Activated T-cell treated with anti-CD3 and anti-CD28 coated beads, Interleukin-2, amount 50 U/mL, for 72 hours (primary cell): ENCODE measurements around the gene TREH. TPM values are rescaled to one million over a fixed set of nuclear protein-coding genes. Genes with fewer than 3 reads are reported as not detected.
"Not testable (repeated sequence)": the region's sequence is repeated elsewhere in the genome, so short reads cannot be mapped to it uniquely, and the experiment has no call there.

Experiments used
- ATAC-seq, 2 donors: fragments of 150-1000 bp; cut with Tn5 transposase; replicated peaks in 1 of 2; 2 replicates each; pipeline ENCODE4 v1.10.0; 2021; ENCODE audit warnings: moderate library complexity in 2 of 2, mild to moderate bottlenecking in 1 of 2
- DNase-seq, 2 donors: peaks; one replicate each; pipeline ENCODE4 v3.0.0; 2021 to 2022; ENCODE audit warnings: mixed read lengths in 1 of 2
- H3K27ac Mint-ChIP-seq: one replicate; pipeline ENCODE4 v1.8.0; 2022; ENCODE audit warnings: mild to moderate bottlenecking, moderate library complexity, mixed read lengths
- H3K27me3 Mint-ChIP-seq: one replicate; pipeline ENCODE4 v1.8.0; 2022; ENCODE audit warnings: low read depth, mixed read lengths
- H3K36me3 Mint-ChIP-seq, 2 donors: one replicate each; pipeline ENCODE4 v1.8.0; 2022; ENCODE audit warnings: mixed read lengths in 2 of 2, mild to moderate bottlenecking in 1 of 2; ENCODE audit not compliant: insufficient read depth in 2 of 2
- H3K4me1 Mint-ChIP-seq: one replicate; pipeline ENCODE4 v1.8.0; 2022; ENCODE audit warnings: low read depth, mixed read lengths
- H3K4me3 Mint-ChIP-seq, 2 donors: one replicate each; pipeline ENCODE4 v1.8.0; 2022; ENCODE audit warnings: mild to moderate bottlenecking in 2 of 2, mixed read lengths in 2 of 2, moderate library complexity in 2 of 2
- H3K9me3 Mint-ChIP-seq, 2 donors: one replicate each; pipeline ENCODE4 v1.8.0; 2022; ENCODE audit warnings: mixed read lengths in 2 of 2
- total RNA-seq, 2 donors: library from RNA; stranded (reverse); gene quantifications; one replicate each; pipeline ENCODE4 v1.2.3, GENCODE V29; 2022

TREH gene
- total RNA-seq, 2 donors from 2014 or later: not detected

- not testable (repeated sequence) for DNase-seq, H3K36me3 Mint-ChIP-seq, H3K9me3 Mint-ChIP-seq, ATAC-seq, H3K27ac Mint-ChIP-seq
- peaks cover 26% of the 10 kb centered on the region for H3K27me3 Mint-ChIP-seq
- peak overlapping the region; percentile 56 to 64 for H3K4me3 Mint-ChIP-seq
- peaks cover 24% of the 10 kb centered on the region for H3K4me1 Mint-ChIP-seq
These were observed 68.0 kb downstream of the TREH start for GRCh38 chr11:118611433-118611795.

GRCh38 chr11:118610773-118611432, 68.5 kb downstream of the TREH start:
- no peak overlapping the region for H3K27ac Mint-ChIP-seq
- H3K9me3 Mint-ChIP-seq: no peaks in the 10 kb centered on the region
- peak overlapping the region; percentile 69 to 85 for H3K4me3 Mint-ChIP-seq

GRCh38 chr11:118610225-118610772, 69.2 kb downstream of the TREH start:
- Mint-ChIP-seq H3K36me3 (peaks cover 0 to 5% of the 10 kb centered on the region in 2 donors), H3K9me3 (no peaks in the 10 kb centered on the region), H3K27ac (no peak overlapping the region), H3K4me1 (peaks cover 24% of the 10 kb centered on the region), H3K27me3 (peaks cover 26% of the 10 kb centered on the region), H3K4me3 (peak overlapping the region; percentile 69 to 85)
- DNase-seq (peak; percentile 12 to 41), ATAC-seq (peak; percentile 0 to 3)

More at GRCh38 chr11:118610773-118611432, 68.5 kb downstream of the TREH start:
- peaks cover 0 to 5% of the 10 kb centered on the region in 2 donors for H3K36me3 Mint-ChIP-seq
- H3K4me1 Mint-ChIP-seq: peaks cover 24% of the 10 kb centered on the region
- peaks cover 26% of the 10 kb centered on the region for H3K27me3 Mint-ChIP-seq
- DNase-seq: peak; percentile 87 to 93
- peak; percentile 66 to 73 for ATAC-seq

GRCh38 chr11:118609380-118610224, 69.8 kb downstream of the TREH start:
- peaks cover 26% of the 10 kb centered on the region for H3K27me3 Mint-ChIP-seq
- DNase-seq (peak; percentile 34 to 39), ATAC-seq (peak; percentile 8 to 20)
- peaks cover 0 to 5% of the 10 kb centered on the region in 2 donors for H3K36me3 Mint-ChIP-seq
- peaks cover 24% of the 10 kb centered on the region for H3K4me1 Mint-ChIP-seq
- H3K4me3 Mint-ChIP-seq: peak overlapping the region; percentile 69 to 85
- H3K27ac Mint-ChIP-seq: no peak overlapping the region
- no peaks in the 10 kb centered on the region for H3K9me3 Mint-ChIP-seq

GRCh38 chr11:118608360-118609227, 70.9 kb downstream of the TREH start:
- H3K27me3 Mint-ChIP-seq: peaks cover 26% of the 10 kb centered on the region
- H3K4me3 Mint-ChIP-seq: peak overlapping the region; percentile 69 to 85
- H3K27ac Mint-ChIP-seq: peak overlapping the region; percentile 25
- peaks cover 1 to 5% of the 10 kb centered on the region in 2 donors for H3K36me3 Mint-ChIP-seq
- no peaks in the 10 kb centered on the region for H3K9me3 Mint-ChIP-seq
- ATAC-seq (peak; percentile 69), DNase-seq (peak; percentile 71 to 78)
- peaks cover 24% of the 10 kb centered on the region for H3K4me1 Mint-ChIP-seq

GRCh38 chr11:118607401-118608359, 71.8 kb downstream of the TREH start, which contains the start of gene PHLDB1:
Gene PHLDB1 (plus strand): TSS chr11:118607615. CDS start chr11:118613837, 6,222 bp downstream.
- peak; percentile 43 to 55 for DNase-seq
- Mint-ChIP-seq H3K4me3 (peak within 1 kb of the TSS; percentile 74 to 85), H3K4me1 (peaks cover 24% of the 10 kb centered on the region), H3K9me3 (no peaks in the 10 kb centered on the region), H3K27ac (no peak within 1 kb of the TSS), H3K27me3 (peaks cover 26% of the 10 kb centered on the region), H3K36me3 (peaks cover 4 to 5% of the 10 kb centered on the region in 2 donors)
- peak; percentile 10 to 17 for ATAC-seq

Other genes with a start within 250 kb of the TREH start
- gene KMT2A, start 243.2 kb downstream of the TREH start, total RNA-seq: 100 to 1,000 TPM; 106 to 124 TPM
- 1 to 10 TPM in 1 of 2 donors, under 1 TPM in 1; 0.74 to 1.4 TPM for gene TTC36, start 152.2 kb downstream of the TREH start, total RNA-seq
- gene TMEM25, start 148.5 kb downstream of the TREH start, total RNA-seq: 10 to 100 TPM; 18.1 to 18.6 TPM
- 10 to 100 TPM; 20.7 to 32.3 TPM for gene IFT46, start 113.7 kb downstream of the TREH start, total RNA-seq
- gene ARCN1, start 107.2 kb downstream of the TREH start, total RNA-seq: 100 to 1,000 TPM; 170 to 180 TPM
- 1 to 10 TPM; 3.6 to 3.8 TPM for gene PHLDB1, start 72.0 kb downstream of the TREH start, total RNA-seq
- gene DDX6, start 111.5 kb upstream of the TREH start, total RNA-seq: 100 to 1,000 TPM; 239 to 256 TPM
- gene CXCR5, start 204.2 kb upstream of the TREH start, total RNA-seq: 10 to 100 TPM; 16.9 to 20.3 TPM
- gene BCL9L, start 246.3 kb upstream of the TREH start, total RNA-seq: 10 to 100 TPM; 33.5 to 34.5 TPM